ENCODE data around the gene DERA. TPM values are rescaled to one million over a fixed set of nuclear protein-coding genes. Genes with fewer than 3 reads are reported as not detected.

The DERA gene
- total and polyA plus RNA-seq, 9 of the 15 experiments (the other 6 are each of a cell fraction or from before 2014, with no cell fraction given), result 5.5 to 15.5 (median 7.8) TPM

DNA sequence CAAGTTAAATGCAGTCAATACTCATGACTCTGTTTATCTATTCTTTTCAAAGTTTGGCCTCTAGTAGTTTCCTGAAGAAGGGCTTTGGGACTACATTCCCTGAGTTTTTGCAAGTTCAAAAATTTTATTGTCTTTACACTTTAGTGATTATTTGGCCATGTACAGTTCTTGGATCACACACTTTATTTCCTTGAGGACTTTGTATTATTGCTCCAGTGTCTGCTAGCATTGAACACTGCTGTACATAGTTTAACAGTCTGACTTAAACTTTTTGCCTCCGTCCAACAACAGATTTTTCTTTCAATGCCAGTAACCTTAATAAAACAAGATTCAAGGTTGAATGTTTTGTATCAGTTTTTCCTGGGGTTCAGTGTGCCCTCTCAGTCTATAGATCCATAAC is 132.3 kb downstream of the DERA start (continued):
- TF ChIP-seq, protein P1, sequence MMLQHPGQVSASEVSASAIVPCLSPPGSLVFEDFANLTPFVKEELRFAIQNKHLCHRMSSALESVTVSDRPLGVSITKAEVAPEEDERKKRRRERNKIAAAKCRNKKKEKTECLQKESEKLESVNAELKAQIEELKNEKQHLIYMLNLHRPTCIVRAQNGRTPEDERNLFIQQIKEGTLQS (IDR thresholded peaks at IDR 0.05), result no peak
- TF ChIP-seq, protein P1 (CRISPR knock-in tag; conservative IDR thresholded peaks at IDR 0.05), result no peak
- TF ChIP-seq, protein P2, sequence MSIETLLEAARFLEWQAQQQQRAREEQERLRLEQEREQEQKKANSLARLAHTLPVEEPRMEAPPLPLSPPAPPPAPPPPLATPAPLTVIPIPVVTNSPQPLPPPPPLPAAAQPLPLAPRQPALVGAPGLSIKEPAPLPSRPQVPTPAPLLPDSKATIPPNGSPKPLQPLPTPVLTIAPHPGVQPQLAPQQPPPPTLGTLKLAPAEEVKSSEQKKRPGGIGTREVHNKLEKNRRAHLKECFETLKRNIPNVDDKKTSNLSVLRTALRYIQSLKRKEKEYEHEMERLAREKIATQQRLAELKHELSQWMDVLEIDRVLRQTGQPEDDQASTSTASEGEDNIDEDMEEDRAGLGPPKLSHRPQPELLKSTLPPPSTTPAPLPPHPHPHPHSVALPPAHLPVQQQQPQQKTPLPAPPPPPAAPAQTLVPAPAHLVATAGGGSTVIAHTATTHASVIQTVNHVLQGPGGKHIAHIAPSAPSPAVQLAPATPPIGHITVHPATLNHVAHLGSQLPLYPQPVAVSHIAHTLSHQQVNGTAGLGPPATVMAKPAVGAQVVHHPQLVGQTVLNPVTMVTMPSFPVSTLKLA (conservative IDR thresholded peaks at IDR 0.05), result no peak
- TF ChIP-seq TAL1 (IDR thresholded peaks at IDR 0.05) (no peak), BMI1 (IDR thresholded peaks at IDR 0.05; ENCODE audit: low read length) (no peak), ZNF696 (CRISPR knock-in tag; conservative IDR thresholded peaks at IDR 0.05) (no peak)

DNA sequence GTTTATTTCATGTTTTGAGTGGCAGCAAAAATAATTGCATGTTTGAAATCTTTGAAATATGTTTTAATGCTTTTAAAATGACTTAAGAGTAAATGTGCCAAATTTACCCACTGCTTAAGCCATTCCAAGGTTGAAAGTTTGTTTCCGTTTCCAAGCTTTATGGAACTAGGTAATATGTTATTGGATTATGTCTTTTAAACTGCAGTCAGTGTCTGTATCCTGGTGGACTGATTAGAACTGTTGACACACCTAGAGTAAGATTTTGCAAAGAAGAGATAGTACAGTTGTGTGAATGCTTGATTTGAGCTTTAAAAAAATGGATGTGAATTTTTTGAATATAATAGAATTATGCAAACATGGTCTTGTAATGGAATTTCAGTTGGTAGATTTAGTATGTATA is 135.1 kb downstream of the DERA start:
- no peak for ATAC-seq
- Histone ChIP-seq H3K9me3 (replicated peaks; ENCODE audit: control insufficient read depth, insufficient read depth, low read depth, low read length) (no peaks in the 10 kb centered on the region), H3K9ac (ENCODE audit: insufficient read depth in 1 of 2, low read depth in 2 of 2, low read length in 2 of 2) (no peak overlapping the region), H3K4me3 (no peak overlapping the region), H4K20me1 (replicated peaks; ENCODE audit: control insufficient read depth, insufficient read depth, low read length) (no peaks in the 10 kb centered on the region), H3K27me3 (ENCODE audit: control insufficient read depth in 2 of 2, insufficient read depth in 2 of 2, low read length in 2 of 2) (no peaks in the 10 kb centered on the region), H3K36me3 (ENCODE audit: control insufficient read depth, insufficient read depth, low read length) (no peaks in the 10 kb centered on the region), H3K9me1 (ENCODE audit: control insufficient read depth, insufficient read depth, low read length) (no peaks in the 10 kb centered on the region), H3K4me1 (replicated peaks in 1 of 2; ENCODE audit: control insufficient read depth in 2 of 2, insufficient read depth in 2 of 2, low read length in 2 of 2) (no peaks in the 10 kb centered on the region), H3K27ac (ENCODE audit: extremely low read depth, low read depth, low read length) (no peak overlapping the region), H3K79me2 (ENCODE audit: control insufficient read depth, insufficient read depth, low read length) (no peaks in the 10 kb centered on the region), H2AFZ (ENCODE audit: low read depth, low read length) (no peak overlapping the region), H3K4me2 (ENCODE audit: insufficient read depth, low read length) (no peak overlapping the region)
- no peak for DNase-seq (ENCODE audit: extremely low read depth in 1 of 4, low spot score in 3 of 4)
- no peak for TF ChIP-seq ZFP36 (IDR thresholded peaks at IDR 0.05; ENCODE audit: low read depth, low read length, partially characterized antibody)
- no peak for TF ChIP-seq TEAD1 (CRISPR knock-in tag; IDR thresholded peaks at IDR 0.05)
- TF ChIP-seq, protein P3, sequence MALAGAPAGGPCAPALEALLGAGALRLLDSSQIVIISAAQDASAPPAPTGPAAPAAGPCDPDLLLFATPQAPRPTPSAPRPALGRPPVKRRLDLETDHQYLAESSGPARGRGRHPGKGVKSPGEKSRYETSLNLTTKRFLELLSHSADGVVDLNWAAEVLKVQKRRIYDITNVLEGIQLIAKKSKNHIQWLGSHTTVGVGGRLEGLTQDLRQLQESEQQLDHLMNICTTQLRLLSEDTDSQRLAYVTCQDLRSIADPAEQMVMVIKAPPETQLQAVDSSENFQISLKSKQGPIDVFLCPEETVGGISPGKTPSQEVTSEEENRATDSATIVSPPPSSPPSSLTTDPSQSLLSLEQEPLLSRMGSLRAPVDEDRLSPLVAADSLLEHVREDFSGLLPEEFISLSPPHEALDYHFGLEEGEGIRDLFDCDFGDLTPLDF (CRISPR knock-in tag; IDR thresholded peaks at IDR 0.05), result no peak
- TF ChIP-seq ZNF589 (CRISPR knock-in tag; IDR thresholded peaks at IDR 0.05; ENCODE audit: low read depth), result no peak
- no peak for TF ChIP-seq WHSC1 (IDR thresholded peaks at IDR 0.05; ENCODE audit: low read length)
- no peak for TF ChIP-seq MIER1 (IDR thresholded peaks at IDR 0.05; ENCODE audit: low read depth)
- TF ChIP-seq ZNF174 (CRISPR knock-in tag; IDR thresholded peaks at IDR 0.05), result no peak
- TF ChIP-seq ELF1 (tag; IDR thresholded peaks at IDR 0.05), result no peak
- no peak for TF ChIP-seq CEBPG (CRISPR knock-in tag; IDR thresholded peaks at IDR 0.05)
- TF ChIP-seq CEBPG (tag; conservative IDR thresholded peaks at IDR 0.05 in 1 of 2, IDR thresholded peaks at IDR 0.05 in 1 of 2), result no peak
- ChIA-PET POLR2A (no interaction called here), CTCF (ENCODE audit: low intra/inter-chr PET ratio) (no interaction called here)
- no TSS peak for BruUV-seq (replicated peaks)
- WGBS (ENCODE audit: insufficient coverage, low coverage, missing lambda C conversion rate), result 0% methylated on average over 1 of the region's 1 CpG
- in situ Hi-C loops (cut with MboI) (no loop called here), intact Hi-C loops (cut with micrococcal nuclease) (no loop called here)
- no peak for FAIRE-seq

Measured in K562 (cell line).